IMR-90 (cell line): ENCODE data around the gene SH3BGRL. TPM values are rescaled to one million over a fixed set of nuclear protein-coding genes. Genes with fewer than 3 reads are reported as not detected.

Source experiments
- ATAC-seq: fragments of 200-7000 bp; cut with Tn5 transposase; 2 replicates; pipeline ENCODE4 v1.9.1; 2020; ENCODE audit warnings: low read depth, mild to moderate bottlenecking, moderate library complexity
- BruUV-seq: library from RNA; stranded (reverse); fragments of 400-500 nt; replicated peaks from 2 replicates; lab custom pipeline; 2021; lab: Mats Ljungman, UMichigan
- CTCF ChIA-PET: fragments of 300-600 bp; formaldehyde crosslinking; extraction: SDS; loops from one replicate; lab custom pipeline; 2021; ENCODE audit warnings: antibody characterized with exemption; lab: Yijun Ruan, JAX
- POLR2A ChIA-PET: fragments of 300-600 bp; sonication (Branson Sonifier 250); formaldehyde crosslinking; loops from one replicate; lab custom pipeline; 2022; ENCODE audit warnings: antibody characterized with exemption; ENCODE audit not compliant: unreplicated experiment; lab: Charles Lee
- DNase-seq: peaks from one replicate; pipeline ENCODE4 v3.0.0; 2013
- H2AFZ ChIP-seq: replicated peaks from 2 replicates; pipeline ENCODE3; 2013; ENCODE audit warnings: low read length, mild to moderate bottlenecking; ENCODE audit not compliant: poor library complexity
- H2AK5ac ChIP-seq: 2 replicates; pipeline ENCODE4 v1.6.1; 2013; ENCODE audit warnings: low read depth, low read length, inconsistent platforms
- H2AK9ac ChIP-seq: replicated peaks from 2 replicates; pipeline ENCODE3; 2013; ENCODE audit warnings: mild to moderate bottlenecking, low read depth, low read length, moderate library complexity; ENCODE audit not compliant: poor library complexity
- H2BK120ac ChIP-seq: 2 replicates; pipeline ENCODE4 v1.6.1; 2013; ENCODE audit warnings: low read depth, low read length, inconsistent platforms
- H2BK15ac ChIP-seq: 3 replicates; pipeline ENCODE4 v1.6.1; 2013; ENCODE audit warnings: low read depth, low read length, inconsistent platforms
- H2BK20ac ChIP-seq: 2 replicates; pipeline ENCODE4 v1.6.1; 2013; ENCODE audit warnings: low read depth, mild to moderate bottlenecking, inconsistent platforms, low read length, moderate library complexity
- H2BK5ac ChIP-seq: 2 replicates; pipeline ENCODE4 v1.6.1; 2013; ENCODE audit warnings: mild to moderate bottlenecking, low read depth, low read length, inconsistent platforms; ENCODE audit not compliant: poor library complexity, severe bottlenecking
- H3K14ac ChIP-seq: replicated peaks from 2 replicates; pipeline ENCODE4 v1.6.1; 2013; ENCODE audit warnings: low read depth, low read length, inconsistent platforms
- H3K18ac ChIP-seq: 2 replicates; pipeline ENCODE4 v1.6.1; 2013; ENCODE audit warnings: low read depth, low read length, control low read depth
- H3K23ac ChIP-seq: 2 replicates; pipeline ENCODE4 v1.6.1; 2013; ENCODE audit warnings: low read depth, low read length, inconsistent platforms
- H3K27ac ChIP-seq: 2 replicates; pipeline ENCODE4 v1.5.1; 2013; ENCODE audit warnings: mild to moderate bottlenecking, control low read depth, low read length; ENCODE audit not compliant: insufficient read depth
- H3K27me3 ChIP-seq: 2 replicates; pipeline ENCODE4 v1.6.1; 2013; ENCODE audit warnings: low read length; ENCODE audit not compliant: control insufficient read depth, insufficient read depth
- H3K36me3 ChIP-seq: 2 replicates; pipeline ENCODE4 v1.6.1; 2013; ENCODE audit warnings: low read length, mixed read lengths; ENCODE audit not compliant: control insufficient read depth, insufficient read depth
- H3K4ac ChIP-seq: 2 replicates; pipeline ENCODE4 v1.6.1; 2013; ENCODE audit warnings: low read depth, low read length, inconsistent platforms
- H3K4me1 ChIP-seq: 2 replicates; pipeline ENCODE4 v1.6.1; 2013; ENCODE audit warnings: low read length, mixed read lengths; ENCODE audit not compliant: control insufficient read depth, insufficient read depth
- H3K4me2 ChIP-seq: 2 replicates; pipeline ENCODE4 v1.6.1; 2013; ENCODE audit warnings: low read depth, mild to moderate bottlenecking, control low read depth, low read length, moderate library complexity
- H3K4me3 ChIP-seq: 2 replicates; pipeline ENCODE4 v1.5.1; 2013; ENCODE audit warnings: low read depth, mild to moderate bottlenecking, control low read depth, low read length, moderate library complexity; ENCODE audit not compliant: insufficient read depth
- H3K56ac ChIP-seq: 2 replicates; pipeline ENCODE4 v1.6.1; 2013; ENCODE audit warnings: low read length, inconsistent platforms; ENCODE audit not compliant: insufficient read depth; ENCODE audit errors: extremely low read depth
- H3K79me1 ChIP-seq, 2 experiments: 2 replicates each; pipeline ENCODE4 v1.6.1; 2013; ENCODE audit warnings: low read length in 2 of 2, inconsistent platforms in 1 of 2, low read depth in 1 of 2
- H3K9ac ChIP-seq: 2 replicates; pipeline ENCODE4 v1.6.1; 2013; ENCODE audit warnings: low read depth, low read length, control low read depth
- H3K9me1 ChIP-seq: 2 replicates; pipeline ENCODE4 v1.6.1; 2013; ENCODE audit warnings: low read length, inconsistent platforms; ENCODE audit not compliant: insufficient read depth
- H3K9me3 ChIP-seq: 2 replicates; pipeline ENCODE4 v1.6.1; 2013; ENCODE audit warnings: low read length; ENCODE audit not compliant: control insufficient read depth, insufficient read depth
- H4K20me1 ChIP-seq: 2 replicates; pipeline ENCODE4 v1.6.1; 2013; ENCODE audit warnings: low read length, inconsistent platforms; ENCODE audit not compliant: insufficient read depth
- H4K5ac ChIP-seq: 2 replicates; pipeline ENCODE4 v1.6.1; 2013; ENCODE audit warnings: mild to moderate bottlenecking, low read depth, low read length, control low read depth
- H4K8ac ChIP-seq, 2 experiments: 2 replicates each; pipeline ENCODE4 v1.6.1; 2013; ENCODE audit warnings: low read depth in 2 of 2, low read length in 2 of 2, control low read depth in 1 of 2, inconsistent platforms in 1 of 2
- H4K91ac ChIP-seq: 2 replicates; pipeline ENCODE4 v1.6.1; 2013; ENCODE audit warnings: low read depth, low read length, inconsistent platforms; ENCODE audit not compliant: insufficient read depth
- BHLHE40 ChIP-seq: fragments of 150-350 bp; IDR thresholded peaks from 2 replicates; pipeline ENCODE4 v1.6.1; 2016; ENCODE audit warnings: mild to moderate bottlenecking, low read depth, low read length
- CEBPB ChIP-seq: IDR thresholded peaks from 2 replicates; pipeline ENCODE4 v1.6.1; 2012; ENCODE audit warnings: low read depth, low read length, improper control_type of control experiment
- CHD1 ChIP-seq: IDR thresholded peaks from 2 replicates; pipeline ENCODE4 v1.6.1; 2012; ENCODE audit warnings: low read depth, low read length, improper control_type of control experiment
- FOS ChIP-seq: fragments of 150-350 bp; IDR thresholded peaks from 2 replicates; pipeline ENCODE4 v1.6.1; 2016; ENCODE audit warnings: low read depth, low read length
- MAFK ChIP-seq: IDR thresholded peaks from 2 replicates; pipeline ENCODE4 v1.6.1; 2012; ENCODE audit warnings: low read depth, low read length, improper control_type of control experiment
- MAZ ChIP-seq: IDR thresholded peaks from 2 replicates; pipeline ENCODE4 v1.6.1; 2012; ENCODE audit warnings: low read depth, mild to moderate bottlenecking, low read length, improper control_type of control experiment, moderate library complexity, borderline replicate concordance
- MXI1 ChIP-seq: IDR thresholded peaks from 2 replicates; pipeline ENCODE4 v1.6.1; 2012; ENCODE audit warnings: low read depth, mild to moderate bottlenecking, low read length, moderate library complexity, borderline replicate concordance
- NFE2L2 ChIP-seq: fragments of 150-350 bp; IDR thresholded peaks from 2 replicates; pipeline ENCODE4 v1.6.1; 2016; ENCODE audit warnings: low read depth, mild to moderate bottlenecking, low read length
- POLR2A ChIP-seq: IDR thresholded peaks from 2 replicates; pipeline ENCODE4 v1.6.1; 2012; ENCODE audit warnings: mild to moderate bottlenecking, low read depth, low read length
- RAD21 ChIP-seq: IDR thresholded peaks from 2 replicates; pipeline ENCODE4 v1.6.1; 2012; ENCODE audit warnings: low read length, improper control_type of control experiment
- SMC3 ChIP-seq: fragments of 150-350 bp; IDR thresholded peaks from 2 replicates; pipeline ENCODE4 v1.6.1; 2016; ENCODE audit warnings: low read depth, mild to moderate bottlenecking, antibody characterized with exemption, low read length, moderate library complexity
- dilution Hi-C: fragments of 300-500 bp; cut with HindIII; formaldehyde crosslinking; loops from one replicate; pipeline ENCODE4 v1.14.3; 2018; ENCODE audit warnings: low sequenced_read_pairs; ENCODE audit not compliant: unreplicated experiment
- in situ Hi-C: fragments of 300-500 bp; cut with MboI; formaldehyde crosslinking; loops from 3 replicates; pipeline ENCODE4 v1.14.3; 2019; ENCODE audit warnings: low sequenced_read_pairs, inconsistent platforms, mixed read lengths
- intact Hi-C: fragments of 100-400 bp; cut with micrococcal nuclease; formaldehyde crosslinking; loops from 2 replicates; pipeline ENCODE4 v1.10.0; 2022
- polyA plus RNA-seq, 3 experiments: library from polyadenylated mRNA; depleted of rRNA; stranded (reverse); fragments of >200 nt; gene quantifications; 2 replicates each; pipeline ENCODE4 v1.2.3, GENCODE V29; 2012; ENCODE audit warnings: low replicate concordance in 1 of 3
- total RNA-seq: library from RNA; depleted of rRNA; stranded (reverse); fragments of >200 nt; gene quantifications from 2 replicates; pipeline ENCODE4 v1.2.3, GENCODE V29; 2012
- TF ChIP-seq, protein P1 (sequence below): conservative IDR thresholded peaks from 2 replicates; pipeline ENCODE4 v1.5.1; 2012; ENCODE audit warnings: mild to moderate bottlenecking, low read depth, low read length, improper control_type of control experiment
- TF ChIP-seq, protein P2 (sequence below): fragments of 150-350 bp; IDR thresholded peaks from 2 replicates; pipeline ENCODE4 v1.6.1; 2017; ENCODE audit warnings: mild to moderate bottlenecking, antibody characterized with exemption, low read length, low read depth

SH3BGRL gene
- total and polyA plus RNA-seq, 2 of the 4 experiments (the other 2 are of a cell fraction) = 50.7 to 110 TPM

DNA sequence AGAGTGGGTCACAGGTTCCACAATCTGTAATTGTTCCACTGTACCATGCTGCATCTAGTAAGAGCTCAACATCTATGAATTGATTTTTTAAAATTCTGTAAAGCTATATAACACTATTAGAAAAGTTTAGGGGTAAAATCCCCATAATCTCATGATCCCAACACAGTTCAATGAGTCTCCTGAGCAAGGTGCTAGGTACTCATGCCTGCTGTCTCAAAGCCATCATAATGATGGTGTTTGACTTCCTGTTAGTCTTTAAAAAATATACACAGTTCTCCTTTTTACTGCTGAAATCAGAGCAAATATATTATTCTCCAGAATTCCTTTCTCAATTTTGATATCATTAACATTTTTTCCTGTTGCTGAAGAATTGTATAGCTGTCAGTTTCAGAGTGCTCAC lies 55.9 kb downstream of the SH3BGRL start:
- Histone ChIP-seq H3K9me1 (no peaks in the 10 kb centered on the region; the same call in 1 of the 2 replicates), H2AK9ac (no peak overlapping the region), H3K27me3 (no peaks in the 10 kb centered on the region), H4K5ac (no peak overlapping the region), H3K18ac (0 out of 2 replicates have a peak overlapping the region, but pooled peaks have one; percentile 36), H3K4me1 (0 out of 2 replicates have a peak, but pooled peaks cover 2% of the 10 kb centered on the region), H3K9me3 (no peaks in the 10 kb centered on the region), H3K36me3 (no peaks in the 10 kb centered on the region), H3K14ac (no peak overlapping the region), H4K8ac (no peak overlapping the region), H2BK20ac (peak overlapping the region; percentile 35; the same call in 1 of the 2 replicates), H3K56ac (no peak overlapping the region), H2BK15ac (no peak overlapping the region), H3K4me3 (no peak overlapping the region), H2BK5ac (peak overlapping the region; percentile 92), H3K27ac (no peak overlapping the region), H3K4me2 (no peak overlapping the region; the same call in 1 of the 2 replicates), H4K20me1 (no peaks in the 10 kb centered on the region), H2AK5ac (no peak overlapping the region), H3K79me1 (peaks cover 4 to 11% of the 10 kb centered on the region in 2 experiments; a peak in 3 of 4 replicates), H4K91ac (no peak overlapping the region), H2AFZ (no peak overlapping the region), H3K9ac (no peak overlapping the region), H3K4ac (0 out of 2 replicates have a peak overlapping the region, but pooled peaks have one; percentile 20), H2BK120ac (0 out of 2 replicates have a peak overlapping the region, but pooled peaks have one; percentile 71), H3K23ac (no peak overlapping the region)
- no peak for TF ChIP-seq RAD21
- TF ChIP-seq FOS = no peak
- no peak for TF ChIP-seq NFE2L2
- TF ChIP-seq BHLHE40 = no peak
- no peak for TF ChIP-seq MAZ
- no peak for TF ChIP-seq MAFK
- TF ChIP-seq POLR2A = no peak
- TF ChIP-seq MXI1 = no peak
- TF ChIP-seq, protein P1, sequence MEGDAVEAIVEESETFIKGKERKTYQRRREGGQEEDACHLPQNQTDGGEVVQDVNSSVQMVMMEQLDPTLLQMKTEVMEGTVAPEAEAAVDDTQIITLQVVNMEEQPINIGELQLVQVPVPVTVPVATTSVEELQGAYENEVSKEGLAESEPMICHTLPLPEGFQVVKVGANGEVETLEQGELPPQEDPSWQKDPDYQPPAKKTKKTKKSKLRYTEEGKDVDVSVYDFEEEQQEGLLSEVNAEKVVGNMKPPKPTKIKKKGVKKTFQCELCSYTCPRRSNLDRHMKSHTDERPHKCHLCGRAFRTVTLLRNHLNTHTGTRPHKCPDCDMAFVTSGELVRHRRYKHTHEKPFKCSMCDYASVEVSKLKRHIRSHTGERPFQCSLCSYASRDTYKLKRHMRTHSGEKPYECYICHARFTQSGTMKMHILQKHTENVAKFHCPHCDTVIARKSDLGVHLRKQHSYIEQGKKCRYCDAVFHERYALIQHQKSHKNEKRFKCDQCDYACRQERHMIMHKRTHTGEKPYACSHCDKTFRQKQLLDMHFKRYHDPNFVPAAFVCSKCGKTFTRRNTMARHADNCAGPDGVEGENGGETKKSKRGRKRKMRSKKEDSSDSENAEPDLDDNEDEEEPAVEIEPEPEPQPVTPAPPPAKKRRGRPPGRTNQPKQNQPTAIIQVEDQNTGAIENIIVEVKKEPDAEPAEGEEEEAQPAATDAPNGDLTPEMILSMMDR = no peak
- TF ChIP-seq, protein P2, sequence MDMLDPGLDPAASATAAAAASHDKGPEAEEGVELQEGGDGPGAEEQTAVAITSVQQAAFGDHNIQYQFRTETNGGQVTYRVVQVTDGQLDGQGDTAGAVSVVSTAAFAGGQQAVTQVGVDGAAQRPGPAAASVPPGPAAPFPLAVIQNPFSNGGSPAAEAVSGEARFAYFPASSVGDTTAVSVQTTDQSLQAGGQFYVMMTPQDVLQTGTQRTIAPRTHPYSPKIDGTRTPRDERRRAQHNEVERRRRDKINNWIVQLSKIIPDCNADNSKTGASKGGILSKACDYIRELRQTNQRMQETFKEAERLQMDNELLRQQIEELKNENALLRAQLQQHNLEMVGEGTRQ = no peak
- TF ChIP-seq SMC3 = no peak
- TF ChIP-seq CHD1 = no peak
- no peak for TF ChIP-seq CEBPB
- ATAC-seq = no peak
- in situ Hi-C loops (no loop called here), dilution Hi-C loops (no loop called here), intact Hi-C loops (no loop called here)
- ChIA-PET POLR2A (no interaction called here), CTCF (no interaction called here)
- BruUV-seq = no TSS peak
- no peak for DNase-seq
